H9 (cell line): ENCODE data around the gene CPD. TPM values are rescaled to one million over a fixed set of nuclear protein-coding genes. Genes with fewer than 3 reads are reported as not detected.

Experiments
- DNase-seq: peaks from one replicate; pipeline ENCODE4 v3.0.0-alpha.2; 2017
- H2AFZ ChIP-seq: one replicate; pipeline ENCODE4 v1.6.1; 2013; ENCODE audit warnings: mild to moderate bottlenecking, low read length, control low read depth, moderate library complexity
- H2AK5ac ChIP-seq: 2 replicates; pipeline ENCODE4 v1.6.1; 2013; ENCODE audit warnings: low read length, control low read depth, mixed read lengths; ENCODE audit not compliant: insufficient read length
- H2BK120ac ChIP-seq: one replicate; pipeline ENCODE4 v1.6.1; 2013; ENCODE audit warnings: low read depth, mild to moderate bottlenecking, low read length, control low read depth, inconsistent platforms; ENCODE audit not compliant: poor library complexity, severe bottlenecking
- H2BK12ac ChIP-seq: 2 replicates; pipeline ENCODE4 v1.6.1; 2013; ENCODE audit warnings: low read length, control low read depth, mixed read lengths, low read depth; ENCODE audit not compliant: insufficient read length
- H2BK15ac ChIP-seq: 2 replicates; pipeline ENCODE4 v1.6.1; 2013; ENCODE audit warnings: low read depth, low read length, control low read depth
- H2BK20ac ChIP-seq: one replicate; pipeline ENCODE4 v1.6.1; 2013; ENCODE audit warnings: low read depth, mild to moderate bottlenecking, low read length, control low read depth, inconsistent platforms; ENCODE audit not compliant: poor library complexity, severe bottlenecking
- H2BK5ac ChIP-seq: 2 replicates; pipeline ENCODE4 v1.6.1; 2013; ENCODE audit warnings: low read length, control low read depth, mixed read lengths; ENCODE audit not compliant: insufficient read length
- H3K14ac ChIP-seq: 2 replicates; pipeline ENCODE4 v1.6.1; 2013; ENCODE audit warnings: low read length, control low read depth; ENCODE audit not compliant: insufficient read depth
- H3K18ac ChIP-seq: 2 replicates; pipeline ENCODE4 v1.6.1; 2013; ENCODE audit warnings: low read depth, mild to moderate bottlenecking, mixed read lengths, low read length, control low read depth; ENCODE audit not compliant: insufficient read length
- H3K23ac ChIP-seq: 2 replicates; pipeline ENCODE4 v1.6.1; 2013; ENCODE audit warnings: low read length, control low read depth, mixed read lengths, low read depth; ENCODE audit not compliant: insufficient read length
- H3K23me2 ChIP-seq: 2 replicates; pipeline ENCODE4 v1.6.1; 2013; ENCODE audit warnings: low read depth, mild to moderate bottlenecking, mixed read lengths, low read length, control low read depth; ENCODE audit not compliant: insufficient read length, poor library complexity, severe bottlenecking
- H3K27ac ChIP-seq: 2 replicates; pipeline ENCODE4 v1.5.1; 2013; ENCODE audit warnings: low read length, control low read depth, mixed read lengths, low read depth; ENCODE audit not compliant: insufficient read length
- H3K27me3 ChIP-seq: 2 replicates; pipeline ENCODE4 v1.6.1; 2013; ENCODE audit warnings: low read length, control low read depth, inconsistent platforms; ENCODE audit not compliant: insufficient read depth
- H3K4ac ChIP-seq: 2 replicates; pipeline ENCODE4 v1.6.1; 2013; ENCODE audit warnings: low read depth, mild to moderate bottlenecking, control low read depth, inconsistent platforms, low read length, moderate library complexity
- H3K4me1 ChIP-seq: 2 replicates; pipeline ENCODE4 v1.6.1; 2013; ENCODE audit warnings: low read length, control low read depth, inconsistent platforms; ENCODE audit not compliant: insufficient read depth
- H3K4me2 ChIP-seq: 2 replicates; pipeline ENCODE4 v1.6.1; 2013; ENCODE audit warnings: low read length, control low read depth, mixed read lengths; ENCODE audit not compliant: insufficient read length, insufficient read depth
- H3K56ac ChIP-seq: 2 replicates; pipeline ENCODE4 v1.6.1; 2013; ENCODE audit warnings: low read depth, mild to moderate bottlenecking, mixed read lengths, low read length, control low read depth; ENCODE audit not compliant: insufficient read length
- H3K79me1 ChIP-seq: 2 replicates; pipeline ENCODE4 v1.6.1; 2013; ENCODE audit warnings: low read depth, mild to moderate bottlenecking, moderate library complexity, low read length, control low read depth, inconsistent platforms; ENCODE audit not compliant: insufficient read depth, poor library complexity, severe bottlenecking
- H3K79me2 ChIP-seq: 2 replicates; pipeline ENCODE4 v1.6.1; 2013; ENCODE audit warnings: low read length, control low read depth, inconsistent platforms; ENCODE audit not compliant: insufficient read depth
- H3K9ac ChIP-seq: 2 replicates; pipeline ENCODE4 v1.6.1; 2013; ENCODE audit warnings: low read length, control low read depth, mixed read lengths; ENCODE audit not compliant: insufficient read length; ENCODE audit errors: extremely low read depth
- H3K9me3 ChIP-seq: one replicate; pipeline ENCODE4 v1.6.1; 2013; ENCODE audit warnings: low read depth, low read length, inconsistent platforms; ENCODE audit not compliant: control insufficient read depth
- H3T11ph ChIP-seq: one replicate; pipeline ENCODE4 v1.6.1; 2013; ENCODE audit warnings: mild to moderate bottlenecking, low read length, control low read depth, inconsistent platforms
- H4K20me1 ChIP-seq: one replicate; pipeline ENCODE4 v1.6.1; 2013; ENCODE audit not compliant: control insufficient read depth, insufficient read length, insufficient read depth
- H4K5ac ChIP-seq: 2 replicates; pipeline ENCODE4 v1.6.1; 2013; ENCODE audit warnings: low read depth, mild to moderate bottlenecking, mixed read lengths, low read length, control low read depth; ENCODE audit not compliant: insufficient read length
- H4K8ac ChIP-seq: replicated peaks from 2 replicates; pipeline ENCODE4 v1.6.1; 2013; ENCODE audit warnings: low read length, control low read depth, mixed read lengths, low read depth; ENCODE audit not compliant: insufficient read length
- H4K91ac ChIP-seq: 2 replicates; pipeline ENCODE4 v1.6.1; 2013; ENCODE audit warnings: low read depth, mild to moderate bottlenecking, moderate library complexity, mixed read lengths, low read length, control low read depth; ENCODE audit not compliant: insufficient read length
- H3K27ac Mint-ChIP-seq, 3 experiments: 2 replicates in 2 of 3; 3 replicates in 1 of 3; pipeline ENCODE4 v1.8.0; 2020 to 2021; ENCODE audit warnings: mixed read lengths in 3 of 3, mild to moderate bottlenecking in 1 of 3, moderate library complexity in 1 of 3
- H3K27me3 Mint-ChIP-seq: 2 replicates; pipeline ENCODE4 v1.8.0; 2021; ENCODE audit warnings: low read depth, mild to moderate bottlenecking, moderate library complexity, mixed read lengths
- H3K36me3 Mint-ChIP-seq, 3 experiments: 2 replicates in 2 of 3; 3 replicates in 1 of 3; pipeline ENCODE4 v1.8.0; 2020 to 2021; ENCODE audit warnings: low read depth in 3 of 3, mixed read lengths in 3 of 3; ENCODE audit not compliant: insufficient read depth in 1 of 3
- H3K4me1 Mint-ChIP-seq, 2 experiments: 2 replicates each; pipeline ENCODE4 v1.8.0; 2020; ENCODE audit warnings: mixed read lengths in 2 of 2
- H3K4me3 Mint-ChIP-seq, 2 experiments: 2 replicates in 1 of 2; 3 replicates in 1 of 2; pipeline ENCODE4 v1.8.0; 2020 to 2021; ENCODE audit warnings: mild to moderate bottlenecking in 2 of 2, mixed read lengths in 2 of 2, moderate library complexity in 1 of 2
- H3K9me3 Mint-ChIP-seq, 2 experiments: 2 replicates in 1 of 2; 3 replicates in 1 of 2; pipeline ENCODE4 v1.8.0; 2020; ENCODE audit warnings: mild to moderate bottlenecking in 2 of 2, mixed read lengths in 2 of 2, moderate library complexity in 1 of 2
- CTCF ChIP-seq: fragments of 200-600 bp; sonication (generic); conservative IDR thresholded peaks from 3 replicates; pipeline ENCODE4 v1.8.0; 2021; ENCODE audit warnings: antibody characterized with exemption, mild to moderate bottlenecking
- WGBS: extraction: QIAGEN DNeasy Blood & Tissue Kit; methylation state at CpG from one replicate; pipeline ENCODE4 v1.1.7; 2013; ENCODE audit warnings: missing lambda C conversion rate, low lambda C conversion rate, mixed read lengths; ENCODE audit not compliant: insufficient read length; ENCODE audit errors: extremely low coverage; 5-methylcytosine and 5-hydroxymethylcytosine counted together
- long read RNA-seq: library from polyadenylated mRNA; unstranded; transcript quantifications from one replicate; pipeline ENCODE4 v2.0.0, GENCODE V29; 2020
- total RNA-seq: library from RNA; stranded (reverse); gene quantifications from 2 replicates; pipeline ENCODE4 v1.2.1, GENCODE V29; 2021

Gene CPD
- total RNA-seq, result 42.8 and 47.0 TPM in 2 replicates
- long read RNA-seq, full-length matches to known transcripts, result 16 of 39 reads
- long read RNA-seq, partial matches to known transcripts, result 18 of 39 reads
- long read RNA-seq, other reads (novel, unspliced or antisense), result 5 of 39 reads

DNA sequence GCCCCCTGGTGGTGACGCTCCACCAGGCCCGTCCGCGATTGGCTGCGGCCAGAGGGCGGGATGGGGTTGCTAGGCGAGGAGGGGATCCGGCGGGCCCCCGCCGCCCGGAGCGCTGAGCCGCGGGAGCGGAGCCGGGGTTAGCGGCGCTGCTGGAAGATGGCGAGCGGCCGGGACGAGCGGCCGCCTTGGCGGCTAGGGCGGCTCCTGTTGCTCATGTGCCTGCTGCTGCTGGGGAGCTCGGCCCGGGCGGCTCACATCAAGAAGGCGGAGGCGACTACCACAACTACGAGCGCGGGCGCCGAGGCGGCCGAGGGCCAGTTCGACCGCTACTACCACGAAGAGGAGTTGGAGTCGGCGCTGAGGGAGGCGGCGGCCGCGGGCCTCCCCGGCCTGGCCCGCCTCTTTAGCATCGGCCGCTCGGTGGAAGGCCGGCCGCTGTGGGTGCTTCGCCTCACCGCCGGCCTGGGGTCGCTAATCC is at the start of gene CPD:
CPD (plus strand) TSS at position 103 of the 478 bp plus-strand sequence; CDS start at position 157, 54 bp downstream.
- H2AFZ ChIP-seq, result peak within 1 kb of the TSS; percentile 89
- H2AK5ac ChIP-seq, result no peak within 1 kb of the TSS
- H3K4ac ChIP-seq, result no peak within 1 kb of the TSS
- Mint-ChIP-seq H3K27me3 (peaks cover 44% of the 10 kb centered on the region), H3K36me3 (no peaks in the 10 kb centered on the region), H3K9me3 (no peaks in the 10 kb centered on the region; a peak in 1 of 5 replicates), H3K27ac (peak within 1 kb of the TSS in 1 of 3 experiments; percentile 45; a peak in 1 of 7 replicates), H3K4me3 (peak within 1 kb of the TSS; percentile 80 to 85), H3K4me1 (peaks cover 57 to 62% of the 10 kb centered on the region in 2 experiments)
- H3K18ac ChIP-seq, result peak within 1 kb of the TSS; percentile 74
- H4K20me1 ChIP-seq, result peaks cover 2% of the 10 kb centered on the region
- no peak within 1 kb of the TSS for H2BK120ac ChIP-seq
- H4K91ac ChIP-seq, result no peak within 1 kb of the TSS
- H3K27ac ChIP-seq, result no peak within 1 kb of the TSS
- TF ChIP-seq CTCF, result no peak
- peak within 1 kb of the TSS; percentile 81 for H3K14ac ChIP-seq
- peak within 1 kb of the TSS; percentile 93 for H3K4me2 ChIP-seq
- H3K56ac ChIP-seq, result no peak within 1 kb of the TSS
- H3K23ac ChIP-seq, result no peak within 1 kb of the TSS
- no peaks in the 10 kb centered on the region for H3K79me1 ChIP-seq
- peaks cover 21% of the 10 kb centered on the region for H3K23me2 ChIP-seq
- no peak within 1 kb of the TSS for H4K8ac ChIP-seq
- peak; percentile 98 for DNase-seq
- H2BK5ac ChIP-seq, result no peak within 1 kb of the TSS
- peak within 1 kb of the TSS; percentile 36 for H3K9ac ChIP-seq
- WGBS, result no CpG with 5 or more reads among the region's 59 CpGs
- no peaks in the 10 kb centered on the region; the same call in 1 of the 2 replicates for H3K4me1 ChIP-seq
- no peaks in the 10 kb centered on the region for H3K9me3 ChIP-seq
- no peak within 1 kb of the TSS for H4K5ac ChIP-seq
- H3K27me3 ChIP-seq, result peaks cover 17% of the 10 kb centered on the region; the same call in 1 of the 2 replicates
- H3K79me2 ChIP-seq, result no peaks in the 10 kb centered on the region
- H2BK20ac ChIP-seq, result no peak within 1 kb of the TSS
- H2BK15ac ChIP-seq, result no peak within 1 kb of the TSS
- no peak within 1 kb of the TSS for H3T11ph ChIP-seq
- H2BK12ac ChIP-seq, result no peak within 1 kb of the TSS
